GM19438 (cell line): Measurements from ENCODE around the gene MAP2K7.
"Not testable (repeated sequence)": the region's sequence is repeated elsewhere in the genome, so short reads cannot be mapped to it uniquely, and the experiment has no call there.

ENCODE experiments used
- ATAC-seq: cut with Tn5 transposase; IDR thresholded peaks from one replicate; pipeline ENCODE4 v1.9.1; 2021; ENCODE audit warnings: low read depth; ENCODE audit not compliant: unreplicated experiment

MAP2K7 gene

DNA sequence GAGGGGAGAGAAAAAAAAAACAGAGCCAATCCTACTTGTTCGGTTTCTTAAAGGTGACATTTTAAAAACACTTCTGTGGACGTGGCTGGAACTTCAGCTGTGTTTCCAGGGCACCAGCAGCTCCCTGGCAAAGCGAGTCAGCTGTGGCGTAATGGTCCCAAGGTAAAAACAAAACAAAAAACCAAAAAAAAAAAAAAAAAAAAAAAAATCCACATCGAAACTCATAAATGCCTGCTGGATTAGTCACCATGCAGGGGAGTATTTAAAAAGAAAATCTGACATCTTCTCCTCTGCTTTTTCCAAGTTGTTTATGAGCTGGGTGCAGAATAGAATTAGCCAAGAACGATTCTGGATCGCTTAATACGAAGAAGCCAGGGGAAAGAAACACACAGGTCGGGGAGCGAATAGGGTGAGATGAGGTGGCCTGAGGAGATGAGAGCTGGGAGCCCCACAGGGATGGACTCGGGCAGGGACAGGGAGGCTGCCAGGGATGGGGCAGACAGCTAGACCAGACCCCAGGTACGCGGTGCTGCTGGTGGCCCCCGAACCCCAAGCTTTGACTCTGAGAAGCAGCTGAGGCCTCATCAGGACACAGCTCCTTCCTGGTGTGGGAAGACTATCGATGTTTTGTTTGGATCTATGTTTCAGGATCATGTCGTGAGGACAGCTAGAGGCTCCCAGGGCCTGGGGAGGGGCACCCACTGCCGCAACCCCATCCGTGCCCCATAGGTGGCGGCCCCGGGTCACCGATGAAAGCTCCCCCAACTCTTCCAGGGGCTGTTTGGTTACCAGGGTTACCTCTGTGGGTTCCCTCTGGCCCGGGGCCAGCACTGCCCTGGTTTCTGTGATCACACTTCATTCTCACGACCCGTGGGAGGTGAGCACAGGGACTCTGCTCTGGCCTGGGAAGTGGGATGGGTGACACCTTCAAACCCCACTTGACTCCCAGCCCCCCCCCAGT, 25.3 kb downstream of the MAP2K7 start:
- ATAC-seq: no peak

DNA sequence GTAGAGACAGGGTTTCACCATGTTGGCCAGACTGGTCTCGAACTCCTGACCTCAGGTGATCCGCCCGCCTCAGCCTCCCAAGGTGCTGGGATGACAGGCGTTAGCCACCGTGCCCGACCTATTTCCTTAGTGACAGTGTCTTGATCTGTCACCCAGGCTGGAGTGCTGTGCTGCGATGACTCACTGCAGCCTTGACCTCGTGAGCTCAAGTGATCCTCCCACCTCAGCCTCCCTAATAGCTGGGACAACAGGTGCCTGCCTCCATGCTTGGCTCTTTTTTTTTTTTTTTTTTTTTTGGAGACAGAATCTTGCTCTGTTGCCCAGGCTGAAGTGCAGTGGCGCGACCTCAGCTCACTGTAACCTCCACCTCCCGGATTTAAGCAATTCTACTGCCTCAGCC, 26.4 kb downstream of the MAP2K7 start:
- ATAC-seq: not testable (repeated sequence)

DNA sequence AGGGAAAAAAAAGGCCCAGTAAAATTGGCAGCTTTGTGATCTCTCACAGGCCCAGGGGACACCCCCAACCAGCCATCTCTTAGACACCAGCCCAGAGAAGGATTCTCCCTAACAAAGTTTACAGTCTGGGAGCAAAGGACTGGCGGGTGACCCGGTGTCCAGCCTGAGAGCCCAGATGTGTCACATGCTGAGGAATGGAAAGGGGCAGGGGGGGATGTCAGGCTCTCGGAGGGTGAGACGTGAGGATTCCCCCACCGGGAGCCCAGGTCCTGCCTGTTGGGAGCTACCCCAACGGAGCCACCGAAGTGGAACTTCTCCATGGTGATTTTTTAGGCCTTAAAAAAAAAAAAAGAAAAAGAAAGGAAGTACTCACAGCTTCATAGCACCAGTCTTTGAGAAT, 27.1 kb downstream of the MAP2K7 start:
- no peak for ATAC-seq

DNA sequence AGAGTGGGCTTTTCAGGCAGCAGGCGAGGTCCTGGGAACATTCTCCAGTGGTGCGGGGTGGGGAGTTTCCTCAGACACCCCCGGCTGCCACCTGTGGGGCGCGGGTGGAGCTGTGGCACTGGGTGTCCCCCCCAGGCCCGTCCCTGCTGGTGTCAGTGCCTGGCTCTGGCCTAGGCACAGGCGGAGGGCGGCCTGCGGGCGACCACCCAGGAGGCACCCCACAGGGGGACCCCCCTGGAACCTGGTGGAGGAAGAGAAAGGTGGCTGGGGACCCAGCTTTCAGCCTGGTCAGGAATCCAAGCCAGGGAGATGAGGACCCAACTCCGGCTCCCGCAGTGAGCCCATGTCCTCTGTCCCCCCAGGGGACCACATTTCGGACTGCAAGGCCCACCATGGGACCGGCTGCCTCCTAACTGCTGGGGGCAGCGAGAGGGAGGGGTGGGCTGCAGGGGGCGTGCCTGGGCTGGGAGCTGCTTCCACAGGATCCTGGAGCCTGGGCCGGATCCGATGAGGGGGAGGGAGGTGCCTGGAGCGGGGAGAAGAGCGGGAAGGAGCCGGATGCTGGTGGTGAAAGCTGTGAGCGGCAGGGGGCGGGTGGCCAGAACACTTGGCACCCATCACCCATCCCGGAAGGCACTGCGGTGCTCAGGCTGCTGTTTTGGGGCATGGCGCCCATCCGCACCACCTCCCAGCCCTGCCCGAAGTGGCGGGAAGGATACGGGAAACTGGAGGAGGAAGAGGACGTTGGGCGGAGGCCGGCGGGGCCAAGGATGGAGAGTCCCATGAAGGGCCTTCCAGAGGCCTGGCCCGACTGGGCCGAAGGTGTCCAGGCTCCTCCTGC, 27.8 kb downstream of the MAP2K7 start:
- ATAC-seq: no peak

DNA sequence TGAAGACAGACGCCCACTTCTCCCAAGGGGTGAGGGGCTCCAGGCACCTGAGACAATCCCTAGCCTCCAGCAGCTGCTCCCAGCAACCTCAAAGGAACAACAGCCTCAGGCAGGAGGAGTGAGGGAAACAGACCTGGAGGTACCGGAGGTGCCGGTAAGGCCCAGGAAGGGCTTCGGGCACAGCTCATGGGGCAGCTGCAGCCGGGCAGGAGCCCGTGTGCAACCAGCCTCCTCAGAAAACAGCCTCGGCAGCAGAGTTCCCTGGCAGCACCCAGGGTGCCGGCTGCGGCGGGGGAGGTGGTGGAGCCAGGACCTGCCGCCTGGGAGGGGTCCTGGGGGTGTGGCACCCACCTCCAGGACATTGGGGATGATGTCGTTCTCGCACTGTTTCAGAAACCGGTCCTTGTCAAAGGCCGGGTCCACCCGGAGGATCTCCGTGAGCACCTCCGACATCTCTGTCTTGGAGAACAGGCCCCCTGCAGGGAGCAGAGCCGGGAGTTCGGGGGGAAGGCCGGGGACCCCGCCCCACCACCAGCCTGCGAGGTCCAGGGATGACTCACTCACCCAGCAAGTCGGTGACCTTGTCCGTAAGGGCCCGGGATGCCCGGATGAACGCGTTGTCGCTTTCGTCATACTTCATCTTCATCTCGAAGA, 28.7 kb downstream of the MAP2K7 start:
- ATAC-seq: no peak

DNA sequence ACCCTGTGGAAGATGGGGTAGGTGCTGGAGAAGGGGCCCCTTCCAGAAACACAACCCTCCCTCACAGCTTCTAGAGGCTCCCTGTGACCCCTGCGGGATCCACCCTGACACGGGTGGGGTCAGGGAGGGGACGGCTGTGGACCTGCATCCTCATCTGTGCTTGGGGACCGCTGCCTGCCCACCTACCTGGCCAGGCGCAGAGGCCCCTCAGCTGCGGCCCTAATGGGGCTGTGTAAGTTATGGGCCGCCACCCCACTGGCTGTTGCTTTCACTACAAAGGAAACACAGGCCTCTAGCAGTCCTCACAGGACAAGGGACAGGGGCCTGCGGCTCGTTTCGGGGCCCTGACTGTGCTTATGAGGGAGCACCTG, 29.2 kb downstream of the MAP2K7 start:
- ATAC-seq: no peak

DNA sequence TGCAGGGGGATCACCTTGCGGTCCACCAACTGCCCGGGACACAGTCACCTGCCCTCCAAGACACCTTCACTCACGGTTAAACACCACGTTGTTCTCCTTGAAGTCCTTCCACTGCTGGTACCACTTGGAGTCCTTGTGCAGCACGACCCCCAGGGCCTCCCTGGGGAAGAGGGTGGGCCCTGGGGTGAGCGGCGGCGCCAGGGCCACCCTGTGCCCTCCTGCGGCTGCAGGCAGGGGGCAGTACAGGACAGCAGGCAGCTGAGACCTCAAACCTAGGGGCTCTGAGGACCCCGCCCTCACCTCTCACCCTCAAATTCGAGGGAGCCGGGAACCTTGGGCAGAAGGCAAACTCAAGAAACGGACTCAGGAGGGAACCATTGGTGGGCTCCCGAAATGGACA, 29.7 kb downstream of the MAP2K7 start:
- ATAC-seq: no peak

DNA sequence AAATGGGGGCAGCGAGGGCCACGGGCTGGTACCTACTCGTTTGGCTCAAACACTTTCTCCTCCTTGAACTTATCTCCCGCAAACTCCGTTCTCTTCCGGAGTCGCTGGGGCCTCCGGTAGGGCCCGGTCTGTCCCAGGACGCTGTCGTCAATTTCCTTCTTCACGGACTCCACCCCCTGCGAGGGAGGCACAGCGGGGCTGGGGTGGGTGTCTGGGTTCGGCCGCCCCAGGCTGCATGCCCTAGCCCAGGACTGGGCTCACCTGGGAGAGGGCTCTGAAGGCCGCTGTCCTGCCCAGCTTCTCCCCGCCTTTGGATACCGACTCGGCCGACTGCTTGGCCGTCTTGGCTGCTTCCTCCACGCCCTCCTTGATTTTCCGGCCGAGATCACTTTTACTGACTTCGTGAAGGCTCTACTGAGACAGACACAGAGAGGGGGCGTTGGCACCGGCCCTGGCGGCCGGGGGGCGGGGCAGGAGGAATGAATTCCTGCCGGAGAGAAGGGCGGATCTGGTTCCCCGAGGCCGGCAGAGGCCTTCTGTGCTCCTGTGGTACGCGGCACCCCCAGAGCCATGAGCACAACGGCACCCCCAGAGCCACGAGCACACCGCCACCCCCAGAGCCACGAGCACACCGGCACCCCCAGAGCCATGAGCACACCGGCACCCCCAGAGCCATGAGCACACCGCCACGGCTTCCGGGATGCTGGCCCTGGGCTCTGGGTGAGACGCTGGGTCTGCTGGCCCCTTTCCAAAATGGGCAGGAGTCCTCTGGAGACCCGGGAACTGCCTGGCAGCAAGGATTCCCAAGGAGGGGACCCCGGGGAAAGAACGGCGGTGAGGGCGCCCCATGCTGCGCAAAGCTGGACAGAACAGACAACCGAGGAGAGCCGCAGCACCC, 30.4 kb downstream of the MAP2K7 start:
- no peak for ATAC-seq

DNA sequence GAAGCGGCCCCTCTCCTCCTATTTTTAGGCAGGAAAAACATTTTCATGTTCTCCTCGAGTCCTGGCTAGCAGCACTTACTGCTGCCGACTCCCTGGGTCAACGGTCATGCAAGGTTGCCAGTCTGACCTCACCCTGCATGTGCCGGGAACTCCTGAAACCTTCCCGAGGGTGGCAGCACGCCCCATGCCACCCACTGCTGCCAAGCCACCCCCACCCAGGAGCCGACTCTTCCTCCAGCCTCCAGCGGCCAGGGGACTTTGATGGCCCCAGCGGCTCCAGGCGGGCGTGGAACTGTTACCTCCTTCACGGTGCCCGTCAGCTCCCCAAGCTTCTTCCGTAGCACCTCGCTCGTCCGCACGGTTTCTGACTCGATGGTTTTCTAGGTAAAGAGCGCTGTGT, 31.1 kb downstream of the MAP2K7 start:
- no peak for ATAC-seq

DNA sequence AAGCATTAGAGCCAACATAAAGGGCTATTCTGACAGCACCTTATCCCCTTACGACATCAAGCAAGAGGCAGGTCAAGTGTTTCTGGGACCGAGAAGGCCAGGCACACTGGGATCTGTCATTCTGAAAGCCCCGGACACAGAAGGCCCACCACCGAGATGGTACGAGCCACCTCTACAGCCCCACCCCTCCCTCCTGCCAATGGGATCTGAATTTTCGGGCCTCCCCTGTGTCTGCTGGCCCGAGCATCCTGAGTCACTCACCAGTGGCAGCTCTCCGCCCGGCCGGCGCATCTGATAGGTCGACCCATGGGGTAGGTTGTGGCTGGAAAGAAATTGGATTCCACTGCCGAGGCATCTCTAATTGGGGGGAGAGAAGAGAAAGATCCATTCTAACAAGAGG, 37.2 kb downstream of the MAP2K7 start:
- no peak for ATAC-seq

DNA sequence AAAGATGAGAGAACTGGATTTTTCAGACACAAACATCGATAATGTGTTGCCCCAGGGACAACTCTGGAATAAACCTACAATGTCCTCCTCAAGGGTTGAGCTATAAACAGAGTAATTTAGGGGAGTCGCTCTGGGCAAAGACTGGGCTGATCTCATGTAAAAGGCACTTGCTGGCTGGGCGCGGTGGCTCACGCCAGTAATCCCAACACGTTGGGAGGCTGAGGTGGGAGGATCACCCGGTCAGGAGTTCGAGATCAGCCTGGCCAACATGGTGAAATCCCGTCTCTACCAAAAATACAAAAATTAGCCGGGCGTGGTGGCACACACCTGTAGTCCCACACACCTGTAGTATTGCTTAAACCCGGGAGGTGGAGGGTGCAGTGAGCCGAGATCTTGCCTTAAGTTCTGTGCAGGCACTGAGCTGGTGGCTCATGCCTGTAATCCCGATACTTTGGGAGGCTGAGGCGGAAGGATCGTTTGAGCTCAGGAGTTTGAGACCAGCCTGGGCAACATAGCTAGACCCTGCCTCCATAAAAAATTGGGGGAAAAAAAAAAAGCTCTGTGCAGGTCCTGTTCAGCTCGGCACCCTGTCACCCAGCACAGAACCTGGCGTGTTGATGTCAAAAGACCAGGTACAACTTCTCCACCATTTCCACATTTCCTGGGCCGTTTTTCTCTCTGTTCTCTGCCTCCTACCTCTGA, 38.4 kb downstream of the MAP2K7 start:
- no peak for ATAC-seq

DNA sequence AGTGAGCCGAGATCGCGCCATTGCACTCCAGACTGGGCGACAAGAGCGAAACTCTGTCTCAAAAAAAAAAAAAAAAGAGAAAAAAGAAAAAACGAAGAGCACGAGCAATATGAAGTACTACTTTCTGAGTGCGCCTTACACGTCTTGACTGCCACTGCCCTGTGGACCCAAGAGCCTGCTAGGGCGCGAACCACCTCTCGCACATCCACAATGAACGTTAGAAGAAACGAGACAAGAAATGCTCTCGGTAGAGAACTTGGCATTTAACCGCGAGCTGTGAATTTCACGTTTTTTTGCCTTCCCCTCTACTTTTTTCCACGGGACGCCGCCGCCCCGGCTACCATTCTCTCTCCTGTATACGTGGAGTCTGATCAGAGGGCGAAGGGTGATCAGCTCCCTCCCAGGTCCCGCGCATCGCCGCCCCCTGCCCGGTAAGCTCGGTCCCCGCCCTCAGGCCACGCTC, 39.3 kb downstream of the MAP2K7 start:
- no peak for ATAC-seq

DNA sequence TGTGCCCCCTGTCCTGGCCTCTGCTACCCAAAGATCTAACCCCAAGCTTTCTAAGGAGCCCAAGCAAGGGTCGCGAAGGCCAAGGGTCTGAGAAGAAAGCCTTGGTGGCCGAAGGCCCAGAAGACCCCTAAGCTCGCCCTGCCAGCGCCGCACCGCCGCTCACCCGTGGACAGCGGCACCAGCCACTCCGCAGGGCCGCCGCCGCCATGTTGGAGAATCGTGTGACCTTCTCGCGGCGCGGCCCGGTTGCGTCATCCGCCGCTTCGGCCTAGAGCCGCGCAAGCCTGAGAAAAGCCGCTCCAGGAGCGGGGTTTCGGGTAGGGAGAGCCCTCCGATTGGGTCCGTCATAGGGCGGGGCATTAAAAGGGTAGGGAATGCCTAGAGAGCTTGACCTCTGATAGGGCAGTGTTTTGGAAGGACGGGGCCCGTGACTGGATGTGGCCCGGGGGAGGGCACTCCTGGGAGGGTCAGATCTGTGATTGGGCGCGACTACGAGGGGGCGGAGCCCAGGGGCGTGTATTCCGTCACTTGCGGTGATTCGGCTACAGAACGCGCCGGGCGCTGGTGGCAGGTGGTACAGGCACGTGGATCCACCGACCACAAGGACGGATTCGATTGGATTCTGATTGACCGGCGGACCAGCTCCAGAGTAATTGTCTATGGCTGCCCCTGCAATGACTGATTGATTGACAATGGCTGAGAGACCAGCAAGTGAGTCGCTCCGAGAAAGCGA, 39.9 kb downstream of the MAP2K7 start, which contains the start of gene TIMM44:
TSS of gene TIMM44 (minus strand) at position 223 of the 733 bp plus-strand sequence. CDS start at position 208, 15 bp downstream.
- peak; percentile 90 for ATAC-seq

DNA sequence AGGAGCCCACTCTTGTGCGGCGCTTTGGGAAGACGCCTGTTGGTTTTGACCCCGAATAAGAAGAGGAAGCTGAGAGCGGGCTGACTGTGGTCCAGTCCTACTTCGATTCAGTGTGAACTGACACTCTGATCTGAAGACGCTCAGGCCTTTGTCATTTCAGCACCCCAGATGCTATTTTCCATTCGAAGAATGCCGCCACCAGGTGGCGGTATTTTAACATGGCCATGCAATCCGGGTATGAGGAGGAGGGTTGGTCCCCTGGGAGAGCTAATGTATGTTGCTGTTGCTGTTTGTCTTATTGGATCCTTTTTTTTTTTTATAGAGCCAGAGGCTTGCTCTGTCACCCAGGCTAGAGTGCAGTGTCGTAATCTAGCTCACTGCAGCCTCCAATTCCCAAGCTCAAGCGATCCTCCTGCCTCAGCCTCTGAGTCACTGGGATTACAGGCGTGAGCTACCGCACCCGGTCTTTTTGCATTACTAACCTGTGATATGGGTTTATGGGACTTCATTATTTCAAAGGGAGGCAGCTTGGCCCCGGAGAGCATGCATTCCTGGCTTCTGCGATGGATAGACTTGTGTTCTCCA, 40.6 kb downstream of the MAP2K7 start:
- no peak for ATAC-seq

DNA sequence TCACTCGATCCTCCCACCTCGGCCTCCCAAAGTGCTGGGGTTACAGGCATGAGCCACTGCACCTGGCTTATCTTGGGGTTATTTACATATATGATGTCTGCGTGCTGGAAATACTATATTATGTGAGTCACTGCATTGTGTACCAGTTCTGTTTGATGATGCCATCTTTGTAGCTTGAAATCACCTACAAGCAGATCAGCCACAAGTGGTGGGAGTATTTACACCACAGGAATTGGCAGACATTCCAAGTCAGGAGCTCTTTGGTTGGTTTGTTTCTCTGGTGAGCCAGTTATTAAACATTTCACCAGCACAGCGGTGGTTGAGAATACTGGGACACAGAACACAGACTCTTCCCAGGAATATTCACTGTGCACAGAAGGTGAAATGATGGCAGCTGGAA, 44.3 kb downstream of the MAP2K7 start:
- no peak for ATAC-seq

DNA sequence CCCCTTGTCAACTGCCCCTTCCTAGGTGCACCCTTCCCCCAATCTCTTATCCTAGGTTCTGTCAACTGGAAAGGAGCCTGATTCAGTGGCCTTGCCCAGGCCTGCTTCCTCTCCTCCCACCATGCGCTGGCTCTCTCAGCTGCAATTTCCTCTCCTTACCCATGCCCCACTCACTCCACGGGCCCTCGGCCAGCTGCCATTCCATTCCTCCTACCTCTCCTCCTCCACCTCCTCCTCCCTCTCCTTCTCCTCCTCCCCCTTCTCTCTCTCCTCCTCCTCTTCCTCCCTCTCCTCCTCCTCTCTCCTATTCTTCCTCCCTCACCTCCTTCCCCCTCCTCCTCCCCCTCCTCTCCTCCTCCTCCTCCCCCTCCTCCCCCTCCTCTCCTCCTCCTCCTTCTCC, 49.4 kb downstream of the MAP2K7 start:
- no peak for ATAC-seq

DNA sequence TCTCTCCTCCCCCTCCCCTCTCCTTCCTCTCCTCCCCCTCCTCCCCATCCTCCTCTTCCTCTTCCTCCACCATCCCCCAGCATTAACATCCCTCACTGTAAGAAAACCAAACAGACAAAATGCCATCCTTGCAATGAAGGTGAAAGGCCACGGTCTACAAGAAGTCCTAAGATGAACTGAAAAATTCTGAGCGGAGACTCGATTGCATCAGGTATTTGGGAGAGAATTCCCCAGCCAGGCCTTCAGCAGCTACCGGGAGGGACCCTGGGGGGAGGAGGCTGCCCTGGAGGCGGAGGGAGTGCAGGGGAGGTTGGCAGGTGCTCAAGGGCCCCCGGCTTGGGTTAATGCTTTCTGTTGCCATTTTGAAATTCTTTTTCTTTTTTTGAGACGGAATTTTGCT, 49.9 kb downstream of the MAP2K7 start:
- ATAC-seq: no peak

DNA sequence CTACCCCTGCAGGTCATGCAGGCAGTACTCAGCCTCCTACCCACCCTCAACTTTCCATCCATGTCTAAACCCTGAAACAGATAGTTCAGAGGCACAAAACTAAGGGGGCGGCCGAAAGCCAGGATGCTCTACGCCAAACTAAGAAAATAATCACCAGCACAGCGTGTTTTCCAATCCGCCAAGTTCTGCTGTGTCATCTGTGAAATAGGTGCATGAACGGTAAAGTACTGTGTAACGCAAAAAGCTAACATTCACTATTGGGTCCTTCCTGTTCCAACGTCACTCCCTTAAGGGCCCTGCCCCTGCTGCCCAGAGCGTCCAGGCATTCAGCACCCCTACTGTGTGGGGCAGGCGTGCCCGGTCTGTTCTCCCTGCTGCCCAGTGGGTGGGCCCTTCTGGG, 52.0 kb downstream of the MAP2K7 start:
- no peak for ATAC-seq
